IMR-90 (cell line): Measurements from ENCODE around the gene TMOD1. TPM values are rescaled to one million over a fixed set of nuclear protein-coding genes. Genes with fewer than 3 reads are reported as not detected.

Experiments used
- ATAC-seq: fragments of 200-7000 bp; cut with Tn5 transposase; 2 replicates; pipeline ENCODE4 v1.9.1; 2020; ENCODE audit warnings: low read depth, mild to moderate bottlenecking, moderate library complexity
- BruUV-seq: library from RNA; stranded (reverse); fragments of 400-500 nt; replicated peaks from 2 replicates; lab custom pipeline; 2021; lab: Mats Ljungman, UMichigan
- CTCF ChIA-PET: fragments of 300-600 bp; formaldehyde crosslinking; extraction: SDS; loops from one replicate; lab custom pipeline; 2021; ENCODE audit warnings: antibody characterized with exemption; lab: Yijun Ruan, JAX
- POLR2A ChIA-PET: fragments of 300-600 bp; sonication (Branson Sonifier 250); formaldehyde crosslinking; loops from one replicate; lab custom pipeline; 2022; ENCODE audit warnings: antibody characterized with exemption; ENCODE audit not compliant: unreplicated experiment; lab: Charles Lee
- DNase-seq: peaks from one replicate; pipeline ENCODE4 v3.0.0; 2013
- H2AFZ ChIP-seq: replicated peaks from 2 replicates; pipeline ENCODE3; 2013; ENCODE audit warnings: low read length, mild to moderate bottlenecking; ENCODE audit not compliant: poor library complexity
- H2AK5ac ChIP-seq: 2 replicates; pipeline ENCODE4 v1.6.1; 2013; ENCODE audit warnings: low read depth, low read length, inconsistent platforms
- H2AK9ac ChIP-seq: replicated peaks from 2 replicates; pipeline ENCODE3; 2013; ENCODE audit warnings: mild to moderate bottlenecking, low read depth, low read length, moderate library complexity; ENCODE audit not compliant: poor library complexity
- H2BK120ac ChIP-seq: 2 replicates; pipeline ENCODE4 v1.6.1; 2013; ENCODE audit warnings: low read depth, low read length, inconsistent platforms
- H2BK15ac ChIP-seq: 3 replicates; pipeline ENCODE4 v1.6.1; 2013; ENCODE audit warnings: low read depth, low read length, inconsistent platforms
- H2BK20ac ChIP-seq: 2 replicates; pipeline ENCODE4 v1.6.1; 2013; ENCODE audit warnings: low read depth, mild to moderate bottlenecking, inconsistent platforms, low read length, moderate library complexity
- H2BK5ac ChIP-seq: 2 replicates; pipeline ENCODE4 v1.6.1; 2013; ENCODE audit warnings: mild to moderate bottlenecking, low read depth, low read length, inconsistent platforms; ENCODE audit not compliant: poor library complexity, severe bottlenecking
- H3K14ac ChIP-seq: replicated peaks from 2 replicates; pipeline ENCODE4 v1.6.1; 2013; ENCODE audit warnings: low read depth, low read length, inconsistent platforms
- H3K18ac ChIP-seq: 2 replicates; pipeline ENCODE4 v1.6.1; 2013; ENCODE audit warnings: low read depth, low read length, control low read depth
- H3K23ac ChIP-seq: 2 replicates; pipeline ENCODE4 v1.6.1; 2013; ENCODE audit warnings: low read depth, low read length, inconsistent platforms
- H3K27ac ChIP-seq: 2 replicates; pipeline ENCODE4 v1.5.1; 2013; ENCODE audit warnings: mild to moderate bottlenecking, control low read depth, low read length; ENCODE audit not compliant: insufficient read depth
- H3K27me3 ChIP-seq: 2 replicates; pipeline ENCODE4 v1.6.1; 2013; ENCODE audit warnings: low read length; ENCODE audit not compliant: control insufficient read depth, insufficient read depth
- H3K36me3 ChIP-seq: 2 replicates; pipeline ENCODE4 v1.6.1; 2013; ENCODE audit warnings: low read length, mixed read lengths; ENCODE audit not compliant: control insufficient read depth, insufficient read depth
- H3K4ac ChIP-seq: 2 replicates; pipeline ENCODE4 v1.6.1; 2013; ENCODE audit warnings: low read depth, low read length, inconsistent platforms
- H3K4me1 ChIP-seq: 2 replicates; pipeline ENCODE4 v1.6.1; 2013; ENCODE audit warnings: low read length, mixed read lengths; ENCODE audit not compliant: control insufficient read depth, insufficient read depth
- H3K4me2 ChIP-seq: 2 replicates; pipeline ENCODE4 v1.6.1; 2013; ENCODE audit warnings: low read depth, mild to moderate bottlenecking, control low read depth, low read length, moderate library complexity
- H3K4me3 ChIP-seq: 2 replicates; pipeline ENCODE4 v1.5.1; 2013; ENCODE audit warnings: low read depth, mild to moderate bottlenecking, control low read depth, low read length, moderate library complexity; ENCODE audit not compliant: insufficient read depth
- H3K56ac ChIP-seq: 2 replicates; pipeline ENCODE4 v1.6.1; 2013; ENCODE audit warnings: low read length, inconsistent platforms; ENCODE audit not compliant: insufficient read depth; ENCODE audit errors: extremely low read depth
- H3K79me1 ChIP-seq, 2 experiments: 2 replicates each; pipeline ENCODE4 v1.6.1; 2013; ENCODE audit warnings: low read length in 2 of 2, inconsistent platforms in 1 of 2, low read depth in 1 of 2
- H3K9ac ChIP-seq: 2 replicates; pipeline ENCODE4 v1.6.1; 2013; ENCODE audit warnings: low read depth, low read length, control low read depth
- H3K9me1 ChIP-seq: 2 replicates; pipeline ENCODE4 v1.6.1; 2013; ENCODE audit warnings: low read length, inconsistent platforms; ENCODE audit not compliant: insufficient read depth
- H3K9me3 ChIP-seq: 2 replicates; pipeline ENCODE4 v1.6.1; 2013; ENCODE audit warnings: low read length; ENCODE audit not compliant: control insufficient read depth, insufficient read depth
- H4K20me1 ChIP-seq: 2 replicates; pipeline ENCODE4 v1.6.1; 2013; ENCODE audit warnings: low read length, inconsistent platforms; ENCODE audit not compliant: insufficient read depth
- H4K5ac ChIP-seq: 2 replicates; pipeline ENCODE4 v1.6.1; 2013; ENCODE audit warnings: mild to moderate bottlenecking, low read depth, low read length, control low read depth
- H4K8ac ChIP-seq, 2 experiments: 2 replicates each; pipeline ENCODE4 v1.6.1; 2013; ENCODE audit warnings: low read depth in 2 of 2, low read length in 2 of 2, control low read depth in 1 of 2, inconsistent platforms in 1 of 2
- H4K91ac ChIP-seq: 2 replicates; pipeline ENCODE4 v1.6.1; 2013; ENCODE audit warnings: low read depth, low read length, inconsistent platforms; ENCODE audit not compliant: insufficient read depth
- BHLHE40 ChIP-seq: fragments of 150-350 bp; IDR thresholded peaks from 2 replicates; pipeline ENCODE4 v1.6.1; 2016; ENCODE audit warnings: mild to moderate bottlenecking, low read depth, low read length
- CEBPB ChIP-seq: IDR thresholded peaks from 2 replicates; pipeline ENCODE4 v1.6.1; 2012; ENCODE audit warnings: low read depth, low read length, improper control_type of control experiment
- CHD1 ChIP-seq: IDR thresholded peaks from 2 replicates; pipeline ENCODE4 v1.6.1; 2012; ENCODE audit warnings: low read depth, low read length, improper control_type of control experiment
- CTCF ChIP-seq: conservative IDR thresholded peaks from 2 replicates; pipeline ENCODE4 v1.5.1; 2012; ENCODE audit warnings: mild to moderate bottlenecking, low read depth, low read length, improper control_type of control experiment
- FOS ChIP-seq: fragments of 150-350 bp; IDR thresholded peaks from 2 replicates; pipeline ENCODE4 v1.6.1; 2016; ENCODE audit warnings: low read depth, low read length
- MAFK ChIP-seq: IDR thresholded peaks from 2 replicates; pipeline ENCODE4 v1.6.1; 2012; ENCODE audit warnings: low read depth, low read length, improper control_type of control experiment
- MAZ ChIP-seq: IDR thresholded peaks from 2 replicates; pipeline ENCODE4 v1.6.1; 2012; ENCODE audit warnings: low read depth, mild to moderate bottlenecking, low read length, improper control_type of control experiment, moderate library complexity, borderline replicate concordance
- MXI1 ChIP-seq: IDR thresholded peaks from 2 replicates; pipeline ENCODE4 v1.6.1; 2012; ENCODE audit warnings: low read depth, mild to moderate bottlenecking, low read length, moderate library complexity, borderline replicate concordance
- NFE2L2 ChIP-seq: fragments of 150-350 bp; IDR thresholded peaks from 2 replicates; pipeline ENCODE4 v1.6.1; 2016; ENCODE audit warnings: low read depth, mild to moderate bottlenecking, low read length
- POLR2A ChIP-seq: IDR thresholded peaks from 2 replicates; pipeline ENCODE4 v1.6.1; 2012; ENCODE audit warnings: mild to moderate bottlenecking, low read depth, low read length
- RAD21 ChIP-seq: IDR thresholded peaks from 2 replicates; pipeline ENCODE4 v1.6.1; 2012; ENCODE audit warnings: low read length, improper control_type of control experiment
- RCOR1 ChIP-seq: IDR thresholded peaks from 2 replicates; pipeline ENCODE4 v1.6.1; 2012; ENCODE audit warnings: mild to moderate bottlenecking, low read length, improper control_type of control experiment; ENCODE audit not compliant: insufficient replicate concordance
- RFX5 ChIP-seq: IDR thresholded peaks from 2 replicates; pipeline ENCODE4 v1.8.0; 2012; ENCODE audit warnings: low read depth, mild to moderate bottlenecking, low read length, moderate library complexity
- SMC3 ChIP-seq: fragments of 150-350 bp; IDR thresholded peaks from 2 replicates; pipeline ENCODE4 v1.6.1; 2016; ENCODE audit warnings: low read depth, mild to moderate bottlenecking, antibody characterized with exemption, low read length, moderate library complexity
- USF2 ChIP-seq: fragments of 150-350 bp; IDR thresholded peaks from 2 replicates; pipeline ENCODE4 v1.6.1; 2017; ENCODE audit warnings: mild to moderate bottlenecking, antibody characterized with exemption, low read length, low read depth
- WGBS, 2 experiments: methylation state at CpG; one replicate each; pipeline versions ENCODE4 v1.1.5 to v1.1.7; 2013; ENCODE audit warnings: missing lambda C conversion rate in 2 of 2; ENCODE audit not compliant: insufficient read length in 1 of 2; ENCODE audit errors: extremely low coverage in 2 of 2; 5-methylcytosine and 5-hydroxymethylcytosine counted together
- dilution Hi-C: fragments of 300-500 bp; cut with HindIII; formaldehyde crosslinking; loops from one replicate; pipeline ENCODE4 v1.14.3; 2018; ENCODE audit warnings: low sequenced_read_pairs; ENCODE audit not compliant: unreplicated experiment
- in situ Hi-C: fragments of 300-500 bp; cut with MboI; formaldehyde crosslinking; loops from 3 replicates; pipeline ENCODE4 v1.14.3; 2019; ENCODE audit warnings: low sequenced_read_pairs, inconsistent platforms, mixed read lengths
- intact Hi-C: fragments of 100-400 bp; cut with micrococcal nuclease; formaldehyde crosslinking; loops from 2 replicates; pipeline ENCODE4 v1.10.0; 2022
- polyA plus RNA-seq, 3 experiments: library from polyadenylated mRNA; depleted of rRNA; stranded (reverse); fragments of >200 nt; gene quantifications; 2 replicates each; pipeline ENCODE4 v1.2.3, GENCODE V29; 2012; ENCODE audit warnings: low replicate concordance in 1 of 3
- total RNA-seq: library from RNA; depleted of rRNA; stranded (reverse); fragments of >200 nt; gene quantifications from 2 replicates; pipeline ENCODE4 v1.2.3, GENCODE V29; 2012
- TF ChIP-seq, protein P1 (sequence below): fragments of 150-350 bp; IDR thresholded peaks from 2 replicates; pipeline ENCODE4 v1.6.1; 2016; ENCODE audit warnings: low read depth, mild to moderate bottlenecking, low read length, moderate library complexity, borderline replicate concordance

Gene TMOD1
- total and polyA plus RNA-seq, 2 of the 4 experiments (the other 2 are of a cell fraction) = 0.18 to 0.38 TPM

GRCh38 chr9:97575673-97576200 lies 74.3 kb downstream of the TMOD1 start:
- H3K27ac ChIP-seq = no peak overlapping the region
- no peak overlapping the region for H2BK120ac ChIP-seq
- DNase-seq (no peak), ATAC-seq (no peak)
- H3K27me3 ChIP-seq = peaks cover 1% of the 10 kb centered on the region; the same call in 1 of the 2 replicates
- H4K91ac ChIP-seq = no peak overlapping the region
- intact Hi-C loops (no loop called here), in situ Hi-C loops (no loop called here), dilution Hi-C loops (no loop called here)
- 100% methylated on average over 1 of the region's 11 CpGs; no CpG with 5 or more reads in 1 of the 2 experiments for WGBS, 2 experiments
- H2AK9ac ChIP-seq = no peak overlapping the region
- H2BK5ac ChIP-seq = no peak overlapping the region
- no peak overlapping the region for H3K18ac ChIP-seq
- H2AFZ ChIP-seq = no peak overlapping the region
- H4K20me1 ChIP-seq = no peaks in the 10 kb centered on the region
- H3K4me2 ChIP-seq = no peak overlapping the region
- H3K9me3 ChIP-seq = no peaks in the 10 kb centered on the region
- no peak overlapping the region for H4K5ac ChIP-seq
- H3K4me1 ChIP-seq = no peaks in the 10 kb centered on the region; the same call in 1 of the 2 replicates
- CTCF ChIA-PET = no interaction called here
- H2BK15ac ChIP-seq = no peak overlapping the region
- no peak overlapping the region for H3K4me3 ChIP-seq
- POLR2A ChIA-PET = no interaction called here
- H3K56ac ChIP-seq = no peak overlapping the region
- H3K79me1 ChIP-seq = no peaks in the 10 kb centered on the region
- H3K9me1 ChIP-seq = no peaks in the 10 kb centered on the region; the same call in 1 of the 2 replicates
- no peak overlapping the region for H3K23ac ChIP-seq
- H3K14ac ChIP-seq = no peak overlapping the region
- H3K4ac ChIP-seq = no peak overlapping the region
- H3K36me3 ChIP-seq = peaks cover 5% of the 10 kb centered on the region; the same call in 1 of the 2 replicates
- no peak overlapping the region for H4K8ac ChIP-seq
- no peak overlapping the region for H3K9ac ChIP-seq
- H2BK20ac ChIP-seq = no peak overlapping the region
- no peak overlapping the region for H2AK5ac ChIP-seq
- BruUV-seq = no TSS peak
- TF ChIP-seq CTCF (no peak), RFX5 (no peak), MAFK (no peak), MAZ (no peak), USF2 (no peak), NFE2L2 (no peak), BHLHE40 (no peak), RCOR1 (no peak), MXI1 (no peak), RAD21 (no peak), SMC3 (no peak), FOS (no peak), CEBPB (no peak), CHD1 (no peak), POLR2A (no peak)
- TF ChIP-seq, protein P1, sequence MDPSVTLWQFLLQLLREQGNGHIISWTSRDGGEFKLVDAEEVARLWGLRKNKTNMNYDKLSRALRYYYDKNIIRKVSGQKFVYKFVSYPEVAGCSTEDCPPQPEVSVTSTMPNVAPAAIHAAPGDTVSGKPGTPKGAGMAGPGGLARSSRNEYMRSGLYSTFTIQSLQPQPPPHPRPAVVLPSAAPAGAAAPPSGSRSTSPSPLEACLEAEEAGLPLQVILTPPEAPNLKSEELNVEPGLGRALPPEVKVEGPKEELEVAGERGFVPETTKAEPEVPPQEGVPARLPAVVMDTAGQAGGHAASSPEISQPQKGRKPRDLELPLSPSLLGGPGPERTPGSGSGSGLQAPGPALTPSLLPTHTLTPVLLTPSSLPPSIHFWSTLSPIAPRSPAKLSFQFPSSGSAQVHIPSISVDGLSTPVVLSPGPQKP = no peak
